Measurements from ENCODE around the gene MYL12B. TPM values are rescaled to one million over a fixed set of nuclear protein-coding genes. Genes with fewer than 3 reads are reported as not detected.

Gene MYL12B
- total and polyA plus RNA-seq, 2 of the 8 experiments (the other 6 are each of a cell fraction or from before 2014, with no cell fraction given), result 174 to 188 TPM

DNA sequence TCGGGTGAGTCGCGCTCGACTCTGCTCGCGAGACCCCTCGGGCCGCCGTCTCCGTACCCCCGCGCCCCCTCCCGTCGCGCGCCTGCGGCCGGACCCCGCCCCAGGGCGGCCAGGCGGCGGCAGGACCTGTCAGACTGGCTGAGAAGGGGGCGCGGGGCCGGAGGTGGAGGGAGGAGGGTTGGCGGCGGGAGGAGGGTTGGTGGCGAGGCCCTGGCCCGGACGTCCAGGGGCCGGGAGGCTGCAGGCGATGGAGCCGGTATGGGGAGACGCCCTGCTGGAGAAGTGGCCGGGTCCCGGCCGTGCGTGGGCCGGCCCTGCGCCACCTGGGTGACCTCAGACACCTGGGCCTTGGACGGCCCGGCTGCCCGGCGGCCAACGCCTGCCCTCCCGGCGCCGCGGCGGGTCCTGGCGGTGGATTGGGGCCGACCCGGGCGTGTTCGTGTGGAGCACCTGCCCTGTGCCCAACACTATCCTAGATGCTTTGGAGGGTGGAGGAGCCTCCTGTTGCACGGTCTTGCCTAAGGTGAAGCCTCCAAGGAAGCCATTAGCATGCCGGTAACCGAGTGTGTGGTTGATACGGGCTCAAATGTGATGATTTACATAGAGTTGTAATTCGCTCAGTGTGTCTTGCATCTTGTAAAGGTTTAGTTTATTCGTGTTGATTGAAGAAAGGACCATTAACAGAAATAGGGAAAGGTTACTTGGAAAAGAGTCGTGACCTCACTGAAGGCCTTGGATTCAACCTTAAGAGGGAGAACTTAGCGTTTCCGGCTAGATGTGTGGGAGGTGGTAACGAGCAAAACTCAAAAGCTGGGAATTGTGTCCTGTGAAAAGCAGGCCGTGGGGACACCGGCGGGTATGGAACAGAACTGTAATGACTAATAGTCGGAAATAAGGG lies 550 bp downstream of the MYL12B start (continued):
- no peak for TF ChIP-seq POU5F1 (IDR thresholded peaks at IDR 0.05; ENCODE audit: low read depth, low read length)
- TF ChIP-seq CREB1 (IDR thresholded peaks at IDR 0.05), result no peak
- TF ChIP-seq JUN (IDR thresholded peaks at IDR 0.05; ENCODE audit: low read depth, low read length), result no peak
- TF ChIP-seq ASH2L (IDR thresholded peaks at IDR 0.05; ENCODE audit: low read length), result no peak

Measured in H1 (cell line).